IPS DF 19.7 (cell line): ENCODE measurements around the gene PCDH9.

Experiments used
- DNase-seq: peaks from one replicate; pipeline ENCODE4 v3.0.0-alpha.2; 2013; ENCODE audit warnings: low read depth, low spot score

The PCDH9 gene

DNA sequence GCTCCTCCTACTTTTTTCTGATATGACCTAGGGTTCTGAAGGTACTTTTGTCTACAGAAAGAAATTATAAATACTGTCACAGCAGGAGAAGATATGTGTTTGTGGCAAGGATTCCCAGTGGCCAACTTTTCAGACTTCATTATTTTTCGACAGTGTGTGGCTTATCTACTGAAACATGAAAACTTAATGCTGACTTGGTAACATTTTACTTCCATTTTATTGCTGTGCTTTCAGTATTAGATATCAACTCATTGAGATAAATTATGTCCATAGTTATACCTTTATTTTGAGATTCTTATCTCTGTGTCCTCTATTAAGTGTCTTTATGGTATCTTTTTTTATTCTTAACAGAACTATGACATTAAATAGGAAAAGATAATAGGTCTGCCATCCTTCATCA lies 700.0 kb downstream of the PCDH9 start:
- no peak for DNase-seq

DNA sequence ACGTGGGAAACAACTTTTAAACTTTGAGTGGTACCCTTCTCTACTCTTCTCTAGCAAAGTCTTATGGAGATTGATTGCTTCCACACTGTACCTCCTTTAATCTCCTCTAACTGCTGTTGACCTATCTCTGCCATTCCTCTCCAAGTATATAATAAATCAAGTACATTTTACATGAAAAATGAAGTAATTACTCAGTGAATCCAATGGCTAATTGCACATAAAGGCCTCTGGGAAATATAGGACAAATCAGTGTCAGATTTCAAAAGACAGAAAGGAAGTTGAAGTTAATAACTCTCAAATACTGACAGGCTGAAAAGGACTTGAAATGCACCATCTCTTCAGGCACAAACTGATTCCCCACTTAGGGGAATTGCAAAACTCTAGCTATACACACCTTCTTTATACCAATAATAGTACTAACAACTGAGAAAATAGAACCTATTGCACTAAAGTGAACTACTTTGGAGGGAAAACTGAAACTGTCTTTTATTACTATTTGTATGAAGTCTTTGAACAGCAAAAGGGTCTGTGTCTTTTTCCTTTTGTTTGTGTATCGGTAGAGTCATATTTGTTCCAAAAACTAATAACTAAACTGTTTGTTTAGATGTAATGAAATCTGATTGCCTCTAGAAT lies 701.1 kb downstream of the PCDH9 start:
- no peak for DNase-seq

DNA sequence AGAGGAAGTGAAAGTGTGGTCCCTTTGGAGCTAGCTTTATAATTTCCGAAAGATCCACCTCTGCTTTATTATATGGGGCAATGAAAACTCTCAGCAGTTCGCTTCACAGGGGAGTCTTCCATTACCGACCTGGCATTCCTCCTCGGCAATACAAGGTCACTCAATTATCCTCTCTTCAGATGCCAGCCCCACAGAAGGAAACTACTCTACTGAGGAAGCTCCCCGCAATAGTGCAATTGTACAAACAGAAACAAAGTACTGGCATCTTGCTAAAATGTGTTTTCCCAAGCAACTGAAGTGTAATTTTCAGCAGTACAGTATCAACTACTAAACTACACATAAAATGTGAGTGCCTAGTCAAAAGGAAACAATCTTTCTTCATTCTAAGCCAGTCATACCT lies 702.0 kb downstream of the PCDH9 start:
- DNase-seq = no peak

DNA sequence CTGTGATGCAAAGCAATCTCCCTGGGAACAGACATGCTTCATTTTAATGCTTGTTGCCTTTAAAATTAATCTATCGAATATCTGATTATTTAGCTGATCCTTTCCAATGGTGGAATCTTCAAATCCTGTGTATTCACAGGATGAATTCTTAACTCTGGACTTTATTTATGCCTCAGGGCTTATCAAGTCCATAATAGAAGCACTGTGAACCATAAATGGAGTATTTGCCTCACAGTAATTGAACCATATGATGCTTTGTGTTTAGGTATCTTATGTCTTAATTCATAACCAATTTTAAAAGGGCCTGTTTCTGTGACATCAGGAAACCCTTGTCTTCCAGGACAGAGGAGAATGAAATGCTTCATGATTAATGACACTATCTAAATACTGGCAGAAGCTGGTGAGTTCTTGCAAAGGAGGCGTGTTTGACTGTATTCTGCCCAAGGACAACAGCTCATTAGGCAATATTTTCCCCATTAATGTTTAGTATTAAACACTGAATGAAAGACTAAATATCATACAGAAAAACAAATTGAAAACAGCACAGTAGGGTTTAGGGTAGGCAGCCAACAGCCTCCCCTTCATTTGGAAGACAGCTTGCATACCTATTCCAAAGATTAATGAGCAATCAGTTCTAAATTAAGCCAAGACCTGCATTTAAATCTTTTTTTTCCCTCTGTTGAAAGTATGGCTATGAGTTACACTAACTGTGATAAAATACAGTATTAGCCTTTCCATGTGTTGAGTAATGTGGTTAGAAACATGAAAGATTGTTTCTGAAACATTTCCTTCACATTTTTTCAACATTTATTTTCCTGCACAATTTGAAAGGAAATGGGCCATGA lies 709.4 kb downstream of the PCDH9 start:
- no peak for DNase-seq

DNA sequence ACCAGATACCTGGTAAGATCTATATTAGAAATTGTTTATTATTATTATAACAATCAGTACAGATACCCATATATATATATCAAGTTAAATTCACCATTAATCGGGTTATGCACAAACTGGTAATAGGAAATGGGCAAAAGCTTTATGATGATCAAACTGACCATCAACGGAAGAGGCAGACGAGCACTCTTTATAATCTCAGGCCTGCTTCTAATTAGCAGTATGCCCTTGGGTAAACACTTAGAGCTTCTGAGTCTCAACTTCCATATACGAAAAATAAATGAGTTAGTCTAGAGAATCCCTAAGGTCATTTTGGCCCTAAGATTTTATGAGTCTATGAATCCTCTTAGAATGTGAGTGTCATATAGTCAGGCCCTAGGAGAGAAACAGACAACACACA lies 710.9 kb downstream of the PCDH9 start:
- no peak for DNase-seq

DNA sequence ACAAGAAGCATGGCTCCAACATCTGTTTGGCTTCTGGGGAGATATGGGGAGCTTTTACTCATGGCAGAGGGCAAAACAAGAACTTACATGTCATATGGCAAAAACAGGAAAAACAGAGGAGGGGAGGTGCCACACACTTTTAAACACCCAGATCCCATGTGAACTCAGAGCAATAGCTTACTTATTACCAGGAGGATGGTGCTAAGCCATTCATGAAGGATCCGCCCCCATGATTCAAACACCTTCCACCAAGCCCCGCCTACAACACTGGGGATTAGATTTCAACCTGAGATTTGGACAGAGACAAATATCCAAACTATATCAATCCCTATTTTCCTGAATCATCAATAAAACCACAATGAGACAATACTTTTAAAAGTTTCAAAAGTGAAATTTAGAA lies 712.1 kb downstream of the PCDH9 start:
- DNase-seq = no peak

DNA sequence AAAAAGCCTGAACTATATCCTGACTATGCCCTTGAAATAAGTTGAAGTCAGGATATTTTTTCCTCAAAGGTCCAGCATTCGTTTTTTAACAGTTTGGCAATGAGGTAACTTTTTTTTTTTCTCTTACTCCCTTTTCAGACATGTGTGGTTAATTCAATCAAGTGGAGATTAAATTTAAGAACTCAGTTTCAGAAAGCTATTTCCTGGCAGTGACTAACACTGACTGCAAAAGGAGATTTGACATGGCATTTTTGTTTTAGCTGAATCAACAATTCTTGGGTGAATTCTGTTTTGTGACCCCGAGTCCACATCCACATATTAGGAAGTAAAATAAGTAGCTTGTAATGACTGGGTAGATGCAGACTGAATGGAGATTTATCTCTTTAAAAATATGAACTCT lies 716.4 kb downstream of the PCDH9 start:
- no peak for DNase-seq

DNA sequence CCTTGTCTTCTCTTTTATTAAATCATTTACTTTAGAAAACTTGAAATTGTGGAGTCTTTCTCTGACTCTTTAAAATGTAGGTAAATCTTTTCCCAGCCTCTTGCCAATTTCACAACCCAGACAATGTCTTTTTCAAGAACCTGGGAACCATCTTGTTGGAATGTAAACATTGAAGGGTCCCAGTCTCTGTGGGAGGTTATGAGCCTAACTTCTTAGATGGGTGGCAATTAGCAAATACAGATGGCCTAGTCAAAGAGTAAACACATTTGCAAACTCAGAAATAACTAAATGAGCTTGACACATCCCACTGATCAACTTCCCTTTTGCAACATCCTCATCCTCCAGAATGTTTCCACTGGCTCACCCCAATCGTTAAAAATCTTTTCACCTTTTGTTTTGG lies 721.0 kb downstream of the PCDH9 start:
- DNase-seq = no peak

DNA sequence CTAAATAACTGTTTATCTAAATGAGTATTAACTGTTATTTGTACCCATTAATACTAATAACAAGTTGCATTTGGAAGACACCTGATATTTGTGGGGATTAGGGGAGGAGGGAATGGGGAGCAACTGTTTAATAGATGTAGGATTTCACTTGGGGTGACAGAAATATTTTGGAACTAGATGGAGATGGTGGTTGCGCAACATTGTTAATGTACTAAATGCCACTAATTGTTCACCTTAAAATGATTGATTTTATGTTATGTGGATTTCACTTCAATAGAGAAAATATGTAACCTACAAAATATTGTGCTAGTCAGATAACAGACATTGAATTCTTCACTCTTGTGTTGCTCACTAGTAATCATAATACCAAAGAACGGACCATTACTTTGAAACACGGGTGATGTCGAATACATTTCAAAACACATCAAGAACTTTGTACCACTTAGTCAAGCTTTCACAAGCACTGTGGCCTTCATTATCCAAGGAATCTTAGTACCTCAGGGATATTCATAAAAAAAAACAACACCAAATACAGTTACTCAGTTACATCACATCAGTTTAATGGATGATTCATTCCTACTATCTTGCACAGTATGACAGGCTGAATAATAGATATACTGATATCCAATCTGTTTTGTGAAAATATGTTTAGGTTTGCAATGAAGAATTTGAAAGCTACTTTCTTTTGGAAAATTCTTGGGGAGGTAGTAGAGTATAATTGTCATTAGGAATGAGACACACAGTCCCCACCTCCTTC lies 721.8 kb downstream of the PCDH9 start:
- no peak for DNase-seq

DNA sequence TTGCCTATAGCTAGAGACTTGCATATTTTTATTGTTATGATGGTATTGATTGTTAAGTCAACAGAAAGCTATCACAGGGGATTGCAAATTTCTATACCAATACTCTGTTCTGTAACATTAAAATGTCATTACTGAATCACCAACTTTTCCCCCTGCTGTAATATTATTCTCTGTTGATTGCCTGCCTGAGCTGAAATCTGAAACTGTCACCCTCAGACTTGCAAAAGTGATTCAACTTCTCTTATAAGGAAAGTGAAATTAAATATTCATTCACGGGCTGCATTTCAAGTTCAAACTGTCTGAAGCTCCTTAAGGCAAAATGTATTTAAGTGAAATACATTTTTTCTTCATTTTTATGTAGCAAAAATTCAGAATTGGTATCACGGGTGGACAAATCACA lies 723.2 kb downstream of the PCDH9 start:
- DNase-seq = no peak

DNA sequence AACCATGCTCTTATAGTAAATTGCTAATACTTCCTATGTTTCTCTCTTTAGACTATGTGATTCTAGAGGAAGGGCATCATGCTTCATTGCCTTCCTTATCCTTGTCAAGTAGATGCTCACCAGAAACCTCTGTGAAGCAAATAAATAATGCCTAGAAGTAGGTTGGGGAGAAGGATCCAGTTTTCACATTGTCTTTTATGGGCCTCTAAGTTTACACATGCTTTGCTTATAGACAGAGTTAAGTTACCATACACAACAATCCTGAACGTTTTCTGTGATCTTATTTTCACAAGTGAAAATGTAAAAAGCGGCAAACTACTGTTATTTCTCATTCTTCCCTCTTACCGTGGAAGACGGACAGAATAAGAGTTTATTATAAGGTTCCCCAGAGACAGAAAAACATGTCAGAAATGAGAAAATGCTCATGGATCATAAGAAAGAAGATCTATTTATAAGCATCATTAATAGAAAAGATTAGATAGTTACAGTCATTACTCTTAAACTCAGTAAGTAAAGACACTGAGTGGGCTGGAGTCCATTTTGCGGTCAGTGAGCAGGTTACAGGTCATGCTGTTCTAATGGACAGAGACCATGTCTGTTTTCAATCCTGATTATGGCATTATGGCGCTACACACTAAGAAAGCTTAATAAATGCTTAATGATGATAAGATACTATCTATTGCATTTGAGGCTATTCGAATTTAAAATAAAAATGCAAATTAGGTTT lies 723.9 kb downstream of the PCDH9 start:
- DNase-seq = no peak

DNA sequence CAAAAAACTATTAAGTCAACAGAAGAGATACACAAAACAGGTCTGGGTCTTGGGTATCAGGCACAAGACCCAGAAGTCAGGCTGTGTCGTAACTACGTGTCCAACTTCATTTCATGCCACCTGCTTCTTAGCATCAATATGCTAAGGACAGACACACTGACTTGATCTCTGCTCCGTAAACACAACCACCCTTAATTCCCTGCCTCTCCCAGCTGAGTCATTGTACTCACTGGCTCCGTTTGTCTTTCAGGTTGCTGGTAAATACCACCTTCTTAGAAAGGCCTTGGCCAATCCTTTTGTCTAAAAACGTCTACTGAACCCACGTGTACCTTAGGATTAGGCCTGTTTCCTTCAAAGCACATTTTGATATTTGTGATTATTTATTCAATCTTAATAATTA lies 726.2 kb downstream of the PCDH9 start:
- no peak for DNase-seq

DNA sequence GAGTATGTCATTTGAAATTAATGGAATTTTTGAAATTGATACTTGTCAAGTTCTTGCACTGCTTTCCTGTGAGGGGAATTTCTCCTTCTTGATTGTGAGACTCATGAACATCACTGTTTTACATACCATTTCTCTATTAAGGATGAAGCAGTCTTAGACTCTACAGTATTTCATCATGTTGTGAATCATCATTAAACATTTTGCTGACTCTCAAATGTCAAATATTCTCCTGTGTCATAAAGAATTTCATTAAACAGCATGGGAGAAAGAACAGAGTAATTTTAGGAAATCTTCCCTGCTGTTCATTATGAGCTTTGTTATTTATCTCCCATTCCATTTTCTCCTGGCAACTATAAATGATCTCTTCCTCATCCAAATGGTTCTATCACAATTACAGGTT lies 729.0 kb downstream of the PCDH9 start:
- DNase-seq = no peak

DNA sequence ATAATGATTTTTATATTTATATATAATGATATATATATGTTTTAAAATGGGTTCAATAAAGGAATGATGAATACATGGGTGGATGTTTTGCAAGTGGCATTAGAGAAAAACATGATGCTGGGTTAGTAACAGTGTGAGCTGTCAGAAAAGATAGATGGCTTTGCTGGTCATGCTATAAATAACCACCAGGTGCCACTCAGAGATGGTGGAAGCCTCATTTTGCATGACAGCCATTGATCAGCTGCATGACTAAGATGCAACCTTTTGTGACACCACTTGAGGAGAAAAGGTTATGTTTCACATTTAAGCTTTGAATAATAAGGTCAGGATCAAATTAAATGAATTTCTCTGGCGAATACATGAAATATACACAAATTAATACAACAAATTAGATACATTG lies 737.7 kb downstream of the PCDH9 start:
- no peak for DNase-seq

DNA sequence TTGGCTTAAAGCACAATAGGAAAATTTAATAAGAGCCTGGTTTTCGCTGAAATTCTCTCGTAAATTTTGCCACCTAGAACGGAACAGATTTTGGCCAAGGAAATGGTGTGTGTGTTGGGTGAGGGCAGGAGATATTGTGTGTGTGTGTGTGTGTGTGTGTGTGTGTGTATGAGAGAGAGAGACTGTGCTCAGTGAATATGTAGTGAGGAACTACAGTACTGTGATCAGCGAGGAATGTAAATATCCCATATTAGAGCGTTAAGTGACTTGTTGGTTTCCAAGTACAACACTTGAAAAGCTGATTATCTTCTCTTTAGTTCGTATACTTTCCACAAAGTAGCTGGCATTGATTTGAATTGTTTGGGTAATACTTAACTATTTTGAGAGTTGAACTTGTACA lies 738.9 kb downstream of the PCDH9 start:
- no peak for DNase-seq

DNA sequence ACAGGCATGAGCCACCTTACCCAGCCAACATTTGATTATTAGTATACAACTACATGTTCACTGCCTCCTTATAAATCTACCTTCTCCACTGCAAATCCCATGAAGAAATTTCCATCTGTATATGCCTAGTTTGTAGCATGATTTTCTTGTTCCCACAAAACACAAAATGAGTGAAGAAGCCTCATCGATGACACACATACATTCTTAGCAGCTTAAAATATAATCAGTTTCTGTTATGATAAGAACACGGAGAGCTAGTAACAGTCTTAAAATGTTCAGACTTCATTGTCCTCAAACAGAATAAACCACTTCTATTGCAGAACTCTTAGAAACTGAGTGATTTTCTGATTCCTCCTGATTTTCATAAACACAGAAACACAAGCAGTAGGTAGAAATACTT lies 740.5 kb downstream of the PCDH9 start:
- DNase-seq = no peak

DNA sequence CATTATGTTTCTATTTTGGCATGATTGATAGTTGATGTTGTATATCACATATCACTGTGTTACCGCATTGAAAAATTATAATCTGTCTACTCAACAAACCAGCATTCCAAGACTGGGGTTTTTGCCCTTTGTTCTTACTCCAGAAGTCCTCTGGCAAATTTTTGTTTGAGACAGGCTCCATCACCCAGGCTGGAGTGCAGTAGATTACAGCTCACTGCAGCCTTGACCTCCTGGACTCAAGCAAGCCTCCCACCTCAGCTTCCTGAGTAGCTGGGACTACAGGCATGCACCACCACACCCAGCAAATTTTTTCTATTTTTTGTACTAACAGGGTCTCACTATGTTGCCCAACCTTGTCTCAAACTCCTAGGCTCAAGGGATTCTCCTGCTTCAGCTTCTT lies 741.0 kb downstream of the PCDH9 start:
- DNase-seq = no peak

DNA sequence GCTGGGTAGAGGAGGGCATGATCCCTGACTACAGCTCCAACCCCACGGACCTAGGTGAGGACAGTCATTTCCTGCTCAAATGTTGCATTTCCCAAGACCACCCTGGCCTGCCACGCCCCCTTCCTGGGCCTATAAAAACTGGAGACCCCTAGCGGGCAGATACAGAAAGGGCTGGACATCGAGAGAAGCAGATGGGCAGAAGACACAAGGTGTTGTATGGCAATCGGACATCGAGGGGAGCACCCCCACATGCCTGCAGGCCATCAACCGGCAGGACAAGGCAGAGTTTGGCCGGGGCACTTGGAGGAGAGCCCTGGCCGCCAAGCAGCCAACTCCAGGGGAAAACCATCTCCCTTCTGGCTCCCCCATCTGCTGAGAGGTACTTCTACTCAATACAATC lies 746.4 kb downstream of the PCDH9 start:
- DNase-seq = no peak

DNA sequence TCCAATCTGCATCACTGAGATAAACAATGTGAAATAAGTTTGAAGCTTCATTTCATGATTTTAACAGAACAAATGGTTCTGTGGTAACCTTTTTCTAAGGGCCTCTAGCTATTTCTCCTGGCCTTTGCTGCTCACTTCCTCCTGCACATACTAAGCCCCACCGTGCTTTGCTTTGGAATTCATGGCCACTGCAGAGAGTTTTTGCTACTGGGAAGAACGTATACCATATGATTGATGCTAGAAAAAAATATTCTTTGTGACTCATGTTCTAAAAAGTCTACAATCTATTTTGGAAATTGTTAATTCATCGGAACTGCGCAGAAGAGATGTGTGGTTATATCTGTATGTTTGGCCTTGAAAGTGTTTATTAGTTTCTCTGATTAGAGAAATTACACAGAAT lies 747.3 kb downstream of the PCDH9 start:
- no peak for DNase-seq

DNA sequence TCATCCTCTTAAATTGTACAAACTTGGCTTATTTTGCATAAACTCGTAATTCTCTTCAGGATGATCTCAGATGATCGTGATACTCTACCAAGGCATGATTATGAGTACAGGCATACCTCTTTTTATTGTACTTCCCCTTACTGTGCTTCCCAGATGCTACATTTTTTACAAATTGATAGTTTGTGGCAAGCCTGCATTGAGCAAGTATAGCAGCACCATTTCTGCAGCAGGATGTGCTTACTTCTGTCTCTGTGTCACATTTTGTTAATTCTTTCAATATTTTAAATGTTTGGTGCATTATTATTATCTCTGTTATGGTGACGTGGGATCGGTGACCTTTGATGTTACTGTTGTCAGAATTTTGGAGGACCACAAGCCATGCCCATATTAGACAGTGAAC lies 752.3 kb downstream of the PCDH9 start:
- no peak for DNase-seq

DNA sequence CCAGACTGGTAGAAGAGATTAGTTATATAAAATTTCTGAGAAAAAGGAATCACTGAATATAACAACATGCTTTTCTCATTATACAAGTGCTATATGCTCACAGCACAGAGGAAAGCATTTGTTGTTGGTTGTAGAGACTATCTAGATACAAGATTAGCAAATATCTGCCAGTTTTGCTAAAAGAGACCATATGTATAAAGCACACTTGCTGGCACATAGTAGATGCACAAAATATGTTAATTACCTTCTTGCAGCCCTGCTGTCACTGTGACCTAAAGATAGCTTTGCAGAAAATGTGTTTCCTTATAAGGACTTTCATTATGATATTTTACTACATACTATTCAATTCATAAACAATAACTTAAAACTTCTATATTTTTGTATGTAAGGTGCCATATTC lies 755.1 kb downstream of the PCDH9 start:
- DNase-seq = no peak

DNA sequence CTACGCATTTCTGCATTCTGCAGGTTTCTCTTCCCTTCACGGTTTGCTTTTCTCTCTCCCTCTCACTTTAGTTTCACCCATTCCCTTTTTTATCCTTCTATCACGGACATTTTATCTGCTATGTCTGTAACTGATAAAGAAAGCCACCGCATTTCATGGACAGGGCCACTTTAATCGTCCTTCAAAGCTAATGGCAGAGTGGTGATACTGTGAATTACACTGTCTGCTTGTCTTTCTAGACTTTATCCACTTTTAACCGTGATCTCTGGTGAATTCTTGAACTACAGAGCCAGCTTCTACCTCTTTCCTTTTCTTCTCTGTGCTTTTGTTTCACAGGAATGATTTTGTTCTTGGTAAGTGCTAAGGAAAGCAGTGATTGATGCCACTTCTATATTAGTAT lies 760.4 kb downstream of the PCDH9 start:
- DNase-seq = no peak
